GM20000 (cell line): ENCODE results near the gene SYT11.
"Not testable (repeated sequence)": the region's sequence is repeated elsewhere in the genome, so short reads cannot be mapped to it uniquely, and the experiment has no call there.

Experiments used
- DNase-seq: peaks from one replicate; pipeline ENCODE4 v3.0.0; 2012; ENCODE audit warnings: low spot score
- CTCF ChIP-seq: IDR thresholded peaks from 2 replicates; pipeline ENCODE4 v1.5.1; 2012; ENCODE audit warnings: mild to moderate bottlenecking, control low read depth; ENCODE audit errors: extremely low read depth, missing control alignments

Gene SYT11

GRCh38 chr1:155890251-155890650 lies 30.9 kb downstream of the SYT11 start:
- no peak for DNase-seq
- no peak for TF ChIP-seq CTCF

- no peak for TF ChIP-seq CTCF
- DNase-seq = no peak
Measured at GRCh38 chr1:155892796-155893195, 33.4 kb downstream of the SYT11 start.

GRCh38 chr1:155893389-155894142 lies 34.2 kb downstream of the SYT11 start:
- no peak for TF ChIP-seq CTCF
- DNase-seq = no peak

- not testable (repeated sequence) for DNase-seq
Measured at GRCh38 chr1:155895617-155896016, 36.2 kb downstream of the SYT11 start.

GRCh38 chr1:155896476-155896875 lies 37.1 kb downstream of the SYT11 start:
- DNase-seq = not testable (repeated sequence)

GRCh38 chr1:155897746-155898145 lies 38.4 kb downstream of the SYT11 start:
- no peak for DNase-seq
- no peak for TF ChIP-seq CTCF

GRCh38 chr1:155898888-155899287 lies 39.5 kb downstream of the SYT11 start:
- no peak for DNase-seq
- TF ChIP-seq CTCF = no peak

GRCh38 chr1:155899683-155900082 lies 40.3 kb downstream of the SYT11 start:
- no peak for DNase-seq
- TF ChIP-seq CTCF = no peak
